BJ (cell line): ENCODE results near the gene MAN1C1. TPM values are rescaled to one million over a fixed set of nuclear protein-coding genes. Genes with fewer than 3 reads are reported as not detected.

Source experiments
- CTCF ChIA-PET: fragments of 350-600 bp; formaldehyde crosslinking; extraction: SDS; loops from one replicate; lab custom pipeline; 2021; ENCODE audit warnings: antibody characterized with exemption, inconsistent platforms; lab: Yijun Ruan, JAX
- POLR2A ChIA-PET: fragments of 300-600 bp; sonication (Branson Sonifier 250); formaldehyde crosslinking; extraction: SDS; loops from one replicate; lab custom pipeline; 2021; ENCODE audit warnings: antibody characterized with exemption; lab: Charles Lee
- DNase-seq: peaks from one replicate; pipeline ENCODE4 v3.0.0-alpha.2; 2011; ENCODE audit warnings: low read depth
- H3K27me3 ChIP-seq: 2 replicates; pipeline ENCODE4 v1.6.0; 2011; ENCODE audit warnings: low read length; ENCODE audit not compliant: control insufficient read depth, insufficient read depth
- H3K36me3 ChIP-seq: 2 replicates; pipeline ENCODE4 v1.5.1; 2011; ENCODE audit warnings: low read length; ENCODE audit not compliant: control insufficient read depth, insufficient read depth
- H3K4me3 ChIP-seq: 2 replicates; pipeline ENCODE4 v1.5.1; 2011; ENCODE audit warnings: low read depth, mild to moderate bottlenecking, control low read depth, low read length
- CTCF ChIP-seq: IDR thresholded peaks from 2 replicates; pipeline ENCODE4 v1.5.1; 2011; ENCODE audit warnings: low read depth, mild to moderate bottlenecking, control low read depth, inconsistent platforms, low read length, moderate library complexity; ENCODE audit not compliant: insufficient read depth
- polyA plus RNA-seq: library from polyadenylated mRNA; depleted of rRNA; stranded (reverse); fragments of >200 nt; gene quantifications from 2 replicates; pipeline ENCODE4 v1.2.3, GENCODE V29; 2011

The MAN1C1 gene
- polyA plus RNA-seq, 1 experiment = 1.1 TPM

- CTCF ChIA-PET = interaction anchor here (1.2 to 1.6 kb wide), 2 partner anchors 14 to 173 kb away, joined by 3 read pairs; no protein-coding TSS in a partner anchor
These were observed 129.9 kb downstream of the MAN1C1 start for GRCh38 chr1:25746299-25747045.

GRCh38 chr1:25747046-25747719 is 130.6 kb downstream of the MAN1C1 start:
- no peak overlapping the region for H3K4me3 ChIP-seq
- no peaks in the 10 kb centered on the region for H3K36me3 ChIP-seq
- DNase-seq = no peak
- POLR2A ChIA-PET = no interaction called here
- CTCF ChIA-PET = interaction anchor here (1.2 to 1.6 kb wide), 2 partner anchors 13 to 174 kb away, joined by 3 read pairs; no protein-coding TSS in a partner anchor
- no peak for TF ChIP-seq CTCF
- H3K27me3 ChIP-seq = peaks cover 11% of the 10 kb centered on the region

More at GRCh38 chr1:25746299-25747045, 129.9 kb downstream of the MAN1C1 start:
- no peak for TF ChIP-seq CTCF
- DNase-seq = no peak
- POLR2A ChIA-PET = no interaction called here
- no peaks in the 10 kb centered on the region for H3K36me3 ChIP-seq
- peaks cover 11% of the 10 kb centered on the region for H3K27me3 ChIP-seq
- no peak overlapping the region for H3K4me3 ChIP-seq

- no peak for DNase-seq
- POLR2A ChIA-PET = no interaction called here
These were observed 132.1 kb downstream of the MAN1C1 start for GRCh38 chr1:25748531-25749205.

GRCh38 chr1:25750923-25751605 is 134.5 kb downstream of the MAN1C1 start:
- no peak for TF ChIP-seq CTCF

More at GRCh38 chr1:25748531-25749205, 132.1 kb downstream of the MAN1C1 start:
- no peak overlapping the region for H3K4me3 ChIP-seq
- no peak for TF ChIP-seq CTCF
- peaks cover 9% of the 10 kb centered on the region for H3K27me3 ChIP-seq
- no peaks in the 10 kb centered on the region for H3K36me3 ChIP-seq
- CTCF ChIA-PET = interaction anchor here (0.9 to 1.6 kb wide), 2 partner anchors 140 to 176 kb away, joined by 3 to 8 read pairs; no protein-coding TSS in a partner anchor

More at GRCh38 chr1:25750923-25751605, 134.5 kb downstream of the MAN1C1 start:
- Histone ChIP-seq H3K27me3 (peaks cover 9% of the 10 kb centered on the region), H3K4me3 (no peak overlapping the region), H3K36me3 (no peaks in the 10 kb centered on the region)
- ChIA-PET POLR2A (no interaction called here), CTCF (no interaction called here)
- DNase-seq = no peak
